Smooth muscle cell (in vitro differentiated cells): ENCODE measurements around the gene NECTIN1. TPM values are rescaled to one million over a fixed set of nuclear protein-coding genes. Genes with fewer than 3 reads are reported as not detected.

ENCODE experiments used
- DNase-seq: peaks from one replicate; lab custom pipeline; 2025; ENCODE audit not compliant: unreplicated experiment; lab: John Stamatoyannopoulos, UW
- H2AFZ ChIP-seq: fragments of 200-600 bp; sonication (generic); 2 replicates; pipeline ENCODE4 v1.6.0; 2016; ENCODE audit warnings: antibody characterized with exemption, low read depth, mild to moderate bottlenecking
- H3F3A ChIP-seq: fragments of 200-600 bp; sonication (generic); 2 replicates; pipeline ENCODE4 v1.6.0; 2017; ENCODE audit warnings: antibody characterized with exemption, low read depth
- H3K27ac ChIP-seq: fragments of 200-600 bp; sonication (generic); 2 replicates; pipeline ENCODE4 v1.5.1; 2016; ENCODE audit warnings: low read depth, mild to moderate bottlenecking
- H3K27me3 ChIP-seq: fragments of 200-600 bp; sonication (generic); 2 replicates; pipeline ENCODE4 v1.6.1; 2016; ENCODE audit warnings: low read depth, mild to moderate bottlenecking
- H3K36me3 ChIP-seq: fragments of 200-600 bp; sonication (generic); 2 replicates; pipeline ENCODE4 v1.5.1; 2016; ENCODE audit warnings: low read depth
- H3K4me1 ChIP-seq: fragments of 200-600 bp; sonication (generic); 2 replicates; pipeline ENCODE4 v1.5.1; 2016; ENCODE audit warnings: low read depth
- H3K4me2 ChIP-seq: fragments of 200-600 bp; sonication (generic); 2 replicates; pipeline ENCODE4 v1.6.0; 2016; ENCODE audit warnings: mild to moderate bottlenecking
- H3K4me3 ChIP-seq: fragments of 200-600 bp; sonication (generic); 2 replicates; pipeline ENCODE4 v1.5.1; 2016; ENCODE audit warnings: mild to moderate bottlenecking
- H3K79me2 ChIP-seq: fragments of 200-600 bp; sonication (generic); 2 replicates; pipeline ENCODE4 v1.6.0; 2016; ENCODE audit warnings: low read depth, mild to moderate bottlenecking
- H3K9ac ChIP-seq: fragments of 200-600 bp; sonication (generic); 2 replicates; pipeline ENCODE4 v1.6.0; 2016; ENCODE audit warnings: low read depth
- H3K9me3 ChIP-seq: fragments of 200-600 bp; sonication (generic); replicated peaks from 2 replicates; pipeline ENCODE4 v1.5.1; 2016; ENCODE audit warnings: low read depth
- H4K20me1 ChIP-seq: fragments of 200-600 bp; sonication (generic); 2 replicates; pipeline ENCODE4 v1.6.0; 2016; ENCODE audit warnings: low read depth
- CTCF ChIP-seq: fragments of 200-600 bp; sonication (generic); IDR thresholded peaks from 2 replicates; pipeline ENCODE4 v1.5.1; 2017; ENCODE audit warnings: borderline replicate concordance, mild to moderate bottlenecking, antibody characterized with exemption; ENCODE audit not compliant: insufficient read depth, poor library complexity, severe bottlenecking
- WGBS: methylation state at CpG from one replicate; pipeline ENCODE4 v1.1.7; 2016; ENCODE audit warnings: low lambda C conversion rate; 5-methylcytosine and 5-hydroxymethylcytosine counted together
- polyA plus RNA-seq: library from polyadenylated mRNA; unstranded; fragments of >200 nt; fragmentation: Nextera tagmentation; extraction: Ambion mirVana; gene quantifications from 2 replicates; pipeline ENCODE4 v1.2.1, GENCODE V29; 2016
- total RNA-seq: library from RNA; depleted of rRNA; stranded (reverse); fragments of >200 nt; gene quantifications from 2 replicates; pipeline ENCODE4 v1.2.3, GENCODE V29; 2014

NECTIN1 gene
- total and polyA plus RNA-seq, 2 experiments from 2014 or later = 4.9 to 10.1 TPM

GRCh38 chr11:119709171-119709570 lies 19.8 kb downstream of the NECTIN1 start:
- no peak overlapping the region for H3K4me3 ChIP-seq
- no peaks in the 10 kb centered on the region for H3K36me3 ChIP-seq
- no peaks in the 10 kb centered on the region for H3K9me3 ChIP-seq
- no peak overlapping the region for H3K4me2 ChIP-seq
- no peaks in the 10 kb centered on the region for H3K79me2 ChIP-seq
- no peak overlapping the region for H3K9ac ChIP-seq
- 79% methylated on average over 9 of the region's 9 CpGs for WGBS
- no peak overlapping the region for H3K27ac ChIP-seq
- DNase-seq = no peak
- no peak for TF ChIP-seq CTCF
- H2AFZ ChIP-seq = no peak overlapping the region
- peaks cover 23% of the 10 kb centered on the region for H3K4me1 ChIP-seq
- no peaks in the 10 kb centered on the region for H3K27me3 ChIP-seq
- no peaks in the 10 kb centered on the region for H3F3A ChIP-seq
- H4K20me1 ChIP-seq = peaks cover 92% of the 10 kb centered on the region

GRCh38 chr11:119708384-119708783 lies 20.6 kb downstream of the NECTIN1 start:
- Histone ChIP-seq H3K36me3 (no peaks in the 10 kb centered on the region), H4K20me1 (peaks cover 92% of the 10 kb centered on the region), H3K27ac (no peak overlapping the region), H3K79me2 (no peaks in the 10 kb centered on the region), H2AFZ (no peak overlapping the region), H3K9ac (no peak overlapping the region), H3K9me3 (no peaks in the 10 kb centered on the region), H3K4me1 (peaks cover 20% of the 10 kb centered on the region), H3F3A (no peaks in the 10 kb centered on the region), H3K27me3 (no peaks in the 10 kb centered on the region), H3K4me2 (no peak overlapping the region), H3K4me3 (no peak overlapping the region)
- WGBS = 90% methylated on average over 9 of the region's 9 CpGs
- no peak for DNase-seq
- TF ChIP-seq CTCF = no peak

- no peaks in the 10 kb centered on the region for H3K79me2 ChIP-seq
- no peaks in the 10 kb centered on the region for H3K27me3 ChIP-seq
- no peak overlapping the region for H3K4me2 ChIP-seq
- peaks cover 6% of the 10 kb centered on the region for H3F3A ChIP-seq
- no peak overlapping the region for H3K27ac ChIP-seq
- 75% methylated on average over 2 of the region's 2 CpGs for WGBS
- no peaks in the 10 kb centered on the region for H3K36me3 ChIP-seq
- H3K9ac ChIP-seq = no peak overlapping the region
- no peak for DNase-seq
- H4K20me1 ChIP-seq = peaks cover 95% of the 10 kb centered on the region
- H3K9me3 ChIP-seq = no peaks in the 10 kb centered on the region
- no peak overlapping the region for H2AFZ ChIP-seq
- peaks cover 19% of the 10 kb centered on the region for H3K4me1 ChIP-seq
- H3K4me3 ChIP-seq = no peak overlapping the region
- TF ChIP-seq CTCF = peak; percentile 18
Measured at GRCh38 chr11:119706887-119707286, 22.1 kb downstream of the NECTIN1 start.

- Histone ChIP-seq H3K27ac (no peak overlapping the region), H3K27me3 (no peaks in the 10 kb centered on the region), H3K79me2 (no peaks in the 10 kb centered on the region), H3K4me3 (no peak overlapping the region), H3K4me1 (peaks cover 19% of the 10 kb centered on the region), H3K4me2 (no peak overlapping the region), H3F3A (peaks cover 6% of the 10 kb centered on the region), H3K36me3 (no peaks in the 10 kb centered on the region), H3K9me3 (no peaks in the 10 kb centered on the region), H3K9ac (no peak overlapping the region), H4K20me1 (peaks cover 97% of the 10 kb centered on the region), H2AFZ (no peak overlapping the region)
- WGBS = 77% methylated on average over 7 of the region's 7 CpGs
- DNase-seq = no peak
- no peak for TF ChIP-seq CTCF
Measured at GRCh38 chr11:119706029-119706428, 23.0 kb downstream of the NECTIN1 start.
